K562 (cell line): ENCODE results near the gene ZNF276. TPM values are rescaled to one million over a fixed set of nuclear protein-coding genes. Genes with fewer than 3 reads are reported as not detected.

Experiments used
- ARHGAP35 ChIP-seq: fragments of 450-650 bp; IDR thresholded peaks from 2 replicates; pipeline ENCODE4 v1.6.1; 2018; ENCODE audit not compliant: partially characterized antibody
- CREB1 ChIP-seq, 2 experiments: sonication (generic) in 1 of 2; formaldehyde crosslinking in 1 of 2; IDR thresholded peaks; 2 replicates each; pipeline versions ENCODE4 v1.6.1 to v1.8.0; 2012 to 2022; ENCODE audit warnings: inconsistent platforms in 1 of 2, mild to moderate bottlenecking in 1 of 2, missing genetic modification reagents in 1 of 2, moderate library complexity in 1 of 2
- CTBP1 ChIP-seq: fragments of 450-650 bp; IDR thresholded peaks from 2 replicates; pipeline ENCODE4 v1.6.1; 2016; ENCODE audit warnings: borderline replicate concordance
- GATAD2A ChIP-seq: fragments of 450-650 bp; IDR thresholded peaks from 2 replicates; pipeline ENCODE4 v1.6.1; 2017
- IRF1 ChIP-seq: sonication (generic); formaldehyde crosslinking; IDR thresholded peaks from 2 replicates; pipeline ENCODE4 v1.8.0; 2022; ENCODE audit warnings: missing genetic modification reagents, mild to moderate bottlenecking, borderline replicate concordance
- MED1 ChIP-seq: sonication (generic); formaldehyde crosslinking; IDR thresholded peaks from 2 replicates; pipeline ENCODE4 v1.8.1; 2023; ENCODE audit warnings: missing genetic modification reagents, borderline replicate concordance
- MEIS2 ChIP-seq: fragments of 450-650 bp; IDR thresholded peaks from 2 replicates; pipeline ENCODE4 v1.6.1; 2014; ENCODE audit warnings: mild to moderate bottlenecking; ENCODE audit not compliant: partially characterized antibody
- RFX7 ChIP-seq: fragments of 250-450 bp; sonication (Bioruptor Pico); IDR thresholded peaks from 2 replicates; pipeline ENCODE4 v1.5.1; 2021; ENCODE audit warnings: mild to moderate bottlenecking
- RHOXF2B ChIP-seq: fragments of 250-450 bp; sonication (Bioruptor Pico); conservative IDR thresholded peaks from 2 replicates; pipeline ENCODE4 v1.5.1; 2021
- SAFB2 ChIP-seq: fragments of 200-400 bp; formaldehyde crosslinking; IDR thresholded peaks from 2 replicates; pipeline ENCODE4 v1.6.1; 2018; ENCODE audit warnings: borderline replicate concordance, low read length, low read depth, moderate library complexity; ENCODE audit not compliant: severe bottlenecking
- SRSF3 ChIP-seq: fragments of 200-400 bp; formaldehyde crosslinking; IDR thresholded peaks from 2 replicates; pipeline ENCODE4 v1.6.1; 2016; ENCODE audit warnings: mild to moderate bottlenecking, low read length, moderate library complexity; ENCODE audit not compliant: insufficient read depth
- SRSF7 ChIP-seq: fragments of 200-400 bp; formaldehyde crosslinking; optimal IDR thresholded peaks from 2 replicates; pipeline ENCODE3; 2017; ENCODE audit warnings: mild to moderate bottlenecking, low read depth, low read length
- STAG1 ChIP-seq: sonication (generic); formaldehyde crosslinking; IDR thresholded peaks from 2 replicates; pipeline ENCODE4 v1.5.0; 2020; ENCODE audit warnings: missing genetic modification reagents, borderline replicate concordance
- TAF7 ChIP-seq: fragments of 450-650 bp; IDR thresholded peaks from 2 replicates; pipeline ENCODE4 v1.6.1; 2016; ENCODE audit warnings: missing genetic modification characterization, missing compliant biosample characterization
- TCF7 ChIP-seq: sonication (generic); IDR thresholded peaks from 2 replicates; pipeline ENCODE4 v1.6.1; 2016; ENCODE audit warnings: antibody characterized with exemption, borderline replicate concordance
- TRIM24 ChIP-seq, 2 experiments: fragments of 450-650 bp; IDR thresholded peaks; 2 replicates each; pipeline ENCODE4 v1.6.1; 2016
- ZNF23 ChIP-seq: fragments of 250-450 bp; sonication (Bioruptor Pico); IDR thresholded peaks from 2 replicates; pipeline ENCODE4 v1.4.0; 2020; ENCODE audit warnings: mild to moderate bottlenecking
- ZNF232 ChIP-seq: sonication (generic); formaldehyde crosslinking; IDR thresholded peaks from 2 replicates; pipeline ENCODE4 v1.8.0; 2022; ENCODE audit warnings: mild to moderate bottlenecking, missing genetic modification reagents
- ZNF282 ChIP-seq: sonication (generic); formaldehyde crosslinking; IDR thresholded peaks from 2 replicates; pipeline ENCODE4 v1.8.1; 2023; ENCODE audit warnings: missing genetic modification reagents
- ZNF407 ChIP-seq: fragments of 450-650 bp; IDR thresholded peaks from 2 replicates; pipeline ENCODE4 v1.6.1; 2016; ENCODE audit warnings: low read depth
- ZNF41 ChIP-seq: fragments of 250-450 bp; sonication (Bioruptor Pico); conservative IDR thresholded peaks from 2 replicates; pipeline ENCODE4 v1.4.0; 2020; ENCODE audit warnings: mild to moderate bottlenecking
- ZNF431 ChIP-seq: sonication (generic); formaldehyde crosslinking; IDR thresholded peaks from 2 replicates; pipeline ENCODE4 v1.8.0; 2022; ENCODE audit warnings: mild to moderate bottlenecking, missing genetic modification reagents
- polyA plus RNA-seq, 8 experiments: library from polyadenylated mRNA; depleted of rRNA in 4 of 8; stranded (reverse) in 5 of 8; unstranded in 3 of 8; fragments of >200 nt; fragmentation: Nextera tagmentation in 2 of 8; fragmentation: Illumina TruSeq in 1 of 8; extraction: Ambion mirVana in 2 of 8; extraction: Trizol in 1 of 8; gene quantifications; 2 replicates each; pipeline versions ENCODE4 v1.2.1 to v1.2.3, GENCODE V29; 2011 to 2014; ENCODE audit warnings: inconsistent platforms in 1 of 8, missing spikeins in 1 of 8
- total RNA-seq, 7 experiments: library from RNA; depleted of rRNA in 6 of 7; stranded (reverse); fragments of >200 nt in 6 of 7; fragmentation: Illumina TruSeq in 2 of 7; extraction: Trizol in 2 of 7; gene quantifications; 2 replicates each; pipeline versions ENCODE4 v1.2.1 to v1.2.3, GENCODE V29; 2011 to 2021; ENCODE audit warnings: low replicate concordance in 1 of 7

The ZNF276 gene
- total and polyA plus RNA-seq, 9 of the 15 experiments (the other 6 are each of a cell fraction or from before 2014, with no cell fraction given), result 0.49 to 43.9 (median 15.8) TPM

- TF ChIP-seq ZNF407 (no peak), RHOXF2B (CRISPR knock-in tag) (no peak), SAFB2 (no peak), CREB1 (IDR thresholded peaks at IDR 0.05) (peak; percentile 59; the same call in 1 of the 2 replicates), CREB1 (CRISPR knock-in tag; IDR thresholded peaks at IDR 0.05) (no peak; the same call in 1 of the 2 replicates), ZNF431 (CRISPR knock-in tag) (no peak), SRSF3 (no peak), SRSF7 (no peak), TAF7 (tag) (no peak), ZNF232 (CRISPR knock-in tag) (no peak), ARHGAP35 (no peak), MEIS2 (no peak), CTBP1 (peak; percentile 31), IRF1 (CRISPR knock-in tag) (no peak), ZNF282 (CRISPR knock-in tag) (peak; percentile 96), MED1 (CRISPR knock-in tag) (no peak), RFX7 (CRISPR knock-in tag) (no peak), ZNF41 (CRISPR knock-in tag) (no peak), STAG1 (CRISPR knock-in tag) (peak; percentile 66; the same call in 1 of the 2 replicates), ZNF23 (no peak), TCF7 (no peak), TRIM24 (IDR thresholded peaks at IDR 0.05) (no peak), GATAD2A (no peak)
Observed at GRCh38 chr16:89700649-89701424, 20.5 kb upstream of the ZNF276 start (continued).
